GM23248 (cell line): ENCODE results near the gene SOX13. TPM values are rescaled to one million over a fixed set of nuclear protein-coding genes. Genes with fewer than 3 reads are reported as not detected.

Experiments
- DNase-seq: peaks from one replicate; pipeline ENCODE4 v3.0.0-alpha.2; 2015
- H2AFZ ChIP-seq: fragments of 200-600 bp; sonication (generic); 2 replicates; pipeline ENCODE4 v1.6.1; 2016; ENCODE audit warnings: antibody characterized with exemption
- H3F3A ChIP-seq: fragments of 200-600 bp; sonication (generic); 2 replicates; pipeline ENCODE4 v1.6.1; 2016; ENCODE audit warnings: mild to moderate bottlenecking, antibody characterized with exemption, mixed run types; ENCODE audit not compliant: insufficient read depth
- H3K27ac ChIP-seq: fragments of 200-600 bp; sonication (generic); 2 replicates; pipeline ENCODE4 v1.5.1; 2016; ENCODE audit warnings: mild to moderate bottlenecking
- H3K27me3 ChIP-seq: fragments of 200-600 bp; sonication (generic); replicated peaks from 2 replicates; pipeline ENCODE4 v1.6.1; 2016; ENCODE audit warnings: mild to moderate bottlenecking; ENCODE audit not compliant: insufficient read depth
- H3K36me3 ChIP-seq: fragments of 200-600 bp; sonication (generic); 2 replicates; pipeline ENCODE4 v1.6.1; 2016; ENCODE audit warnings: low read depth, mild to moderate bottlenecking
- H3K4me1 ChIP-seq: fragments of 200-600 bp; sonication (generic); 2 replicates; pipeline ENCODE4 v1.6.1; 2016; ENCODE audit warnings: mild to moderate bottlenecking; ENCODE audit not compliant: insufficient read depth
- H3K4me2 ChIP-seq: fragments of 200-600 bp; sonication (generic); one replicate; pipeline ENCODE4 v1.6.1; 2016; ENCODE audit warnings: mild to moderate bottlenecking; ENCODE audit not compliant: unreplicated experiment
- H3K4me3 ChIP-seq: fragments of 200-600 bp; sonication (generic); 2 replicates; pipeline ENCODE4 v1.5.1; 2016; ENCODE audit warnings: mild to moderate bottlenecking
- H3K79me2 ChIP-seq: fragments of 200-600 bp; sonication (generic); 2 replicates; pipeline ENCODE4 v1.6.1; 2016; ENCODE audit warnings: mild to moderate bottlenecking; ENCODE audit not compliant: insufficient read depth
- H3K9ac ChIP-seq: fragments of 200-600 bp; sonication (generic); 2 replicates; pipeline ENCODE4 v1.6.1; 2016; ENCODE audit warnings: mild to moderate bottlenecking
- H3K9me2 ChIP-seq: fragments of 200-600 bp; sonication (generic); 2 replicates; pipeline ENCODE4 v1.6.1; 2016; ENCODE audit warnings: mixed run types, mild to moderate bottlenecking, moderate library complexity; ENCODE audit not compliant: insufficient read depth
- H3K9me3 ChIP-seq: fragments of 200-600 bp; sonication (generic); one replicate; pipeline ENCODE4 v1.6.1; 2017; ENCODE audit warnings: low read depth
- H4K20me1 ChIP-seq: fragments of 200-600 bp; sonication (generic); 2 replicates; pipeline ENCODE4 v1.6.0; 2016; ENCODE audit not compliant: insufficient read depth
- EZH2 ChIP-seq: fragments of 200-600 bp; sonication (generic); IDR thresholded peaks from 2 replicates; pipeline ENCODE4 v1.6.1; 2018; ENCODE audit warnings: antibody characterized with exemption, mild to moderate bottlenecking; ENCODE audit not compliant: insufficient read depth, poor library complexity, severe bottlenecking
- EZH2phosphoT487 ChIP-seq: fragments of 200-600 bp; sonication (generic); IDR thresholded peaks from 2 replicates; pipeline ENCODE4 v1.6.1; 2018; ENCODE audit warnings: antibody characterized with exemption, moderate library complexity, mild to moderate bottlenecking, low read depth; ENCODE audit not compliant: insufficient read depth
- WGBS, 2 experiments: methylation state at CpG; one replicate each; pipeline ENCODE4 v1.1.6; 2015 to 2017; ENCODE audit warnings: low lambda C conversion rate in 2 of 2, low coverage in 1 of 2; ENCODE audit errors: missing lambda C conversion rate in 2 of 2; 5-methylcytosine and 5-hydroxymethylcytosine counted together
- in situ Hi-C: fragments of 300-500 bp; cut with MboI; formaldehyde crosslinking; loops from 2 replicates; pipeline ENCODE4 v1.15.0; 2020
- polyA plus RNA-seq: library from polyadenylated mRNA; unstranded; fragments of >200 nt; fragmentation: Nextera tagmentation; extraction: Ambion mirVana; gene quantifications from 2 replicates; pipeline ENCODE4 v1.2.1, GENCODE V29; 2016
- total RNA-seq: library from RNA; depleted of rRNA; stranded (reverse); fragments of >200 nt; shearing (Covaris generic); gene quantifications from 2 replicates; pipeline ENCODE4 v1.2.3, GENCODE V29; 2014; rRNA removed

SOX13 gene
- total and polyA plus RNA-seq, 2 experiments from 2014 or later = 3.0 to 5.5 TPM

GRCh38 chr1:204176049-204176448, 103.1 kb downstream of the SOX13 start:
- H3K4me2 ChIP-seq = no peak overlapping the region
- in situ Hi-C loops = no loop called here

GRCh38 chr1:204177133-204177532, 104.2 kb downstream of the SOX13 start:
- H3K4me3 ChIP-seq = no peak overlapping the region
- peaks cover 7% of the 10 kb centered on the region for H3K4me1 ChIP-seq
- no peak overlapping the region for H2AFZ ChIP-seq
- H3F3A ChIP-seq = peaks cover 5% of the 10 kb centered on the region; the same call in 1 of the 2 replicates
- no peak for DNase-seq
- H4K20me1 ChIP-seq = no peaks in the 10 kb centered on the region
- 37 to 46% methylated on average over 4 of the region's 4 CpGs for WGBS, 2 experiments
- 0 out of 2 replicates have a peak, but pooled peaks cover 3% of the 10 kb centered on the region for H3K27me3 ChIP-seq
- TF ChIP-seq EZH2phosphoT487 (no peak), EZH2 (no peak)
- no peak overlapping the region for H3K4me2 ChIP-seq
- no peaks in the 10 kb centered on the region for H3K9me2 ChIP-seq
- H3K9ac ChIP-seq = no peak overlapping the region
- no peak overlapping the region for H3K27ac ChIP-seq
- no peaks in the 10 kb centered on the region for H3K36me3 ChIP-seq
- H3K9me3 ChIP-seq = no peaks in the 10 kb centered on the region
- no peaks in the 10 kb centered on the region for H3K79me2 ChIP-seq
- in situ Hi-C loops = no loop called here

More at GRCh38 chr1:204176049-204176448, 103.1 kb downstream of the SOX13 start:
- Histone ChIP-seq H3K9ac (no peak overlapping the region), H3K9me3 (no peaks in the 10 kb centered on the region), H3F3A (peaks cover 12% of the 10 kb centered on the region; the same call in 1 of the 2 replicates), H3K36me3 (no peaks in the 10 kb centered on the region), H3K4me3 (no peak overlapping the region), H3K27ac (no peak overlapping the region), H3K27me3 (0 out of 2 replicates have a peak, but pooled peaks cover 3% of the 10 kb centered on the region), H3K79me2 (no peaks in the 10 kb centered on the region), H3K9me2 (no peaks in the 10 kb centered on the region), H3K4me1 (peaks cover 13% of the 10 kb centered on the region), H4K20me1 (no peaks in the 10 kb centered on the region), H2AFZ (no peak overlapping the region)
- WGBS, 2 experiments = 93 to 94% methylated on average over 5 of the region's 5 CpGs
- TF ChIP-seq EZH2 (no peak), EZH2phosphoT487 (no peak)
- DNase-seq = no peak

Other genes with a start within 250 kb of the SOX13 start
- 27.6 and 47.3 TPM in 2 replicates for gene SNRPE, start 211.5 kb upstream of the SOX13 start, total RNA-seq
- gene SNRPE, start 211.5 kb upstream of the SOX13 start, polyA plus RNA-seq = 233 TPM in 2 replicates
- gene ETNK2, start 78.9 kb downstream of the SOX13 start, total RNA-seq = 4.2 and 6.1 TPM in 2 replicates
- 5.0 and 5.2 TPM in 2 replicates for gene ETNK2, start 78.9 kb downstream of the SOX13 start, polyA plus RNA-seq
- not detected in 2 replicates for gene REN, start 93.2 kb downstream of the SOX13 start, total RNA-seq
- not detected in 2 replicates for gene REN, start 93.2 kb downstream of the SOX13 start, polyA plus RNA-seq
- not detected in 2 replicates for gene KISS1, start 123.4 kb downstream of the SOX13 start, total RNA-seq
- gene KISS1, start 123.4 kb downstream of the SOX13 start, polyA plus RNA-seq = not detected in 2 replicates
- not detected in 2 replicates for gene GOLT1A, start 140.9 kb downstream of the SOX13 start, total RNA-seq
- not detected in 2 replicates for gene GOLT1A, start 140.9 kb downstream of the SOX13 start, polyA plus RNA-seq